ENCODE data around the gene CATSPER4.

DNA sequence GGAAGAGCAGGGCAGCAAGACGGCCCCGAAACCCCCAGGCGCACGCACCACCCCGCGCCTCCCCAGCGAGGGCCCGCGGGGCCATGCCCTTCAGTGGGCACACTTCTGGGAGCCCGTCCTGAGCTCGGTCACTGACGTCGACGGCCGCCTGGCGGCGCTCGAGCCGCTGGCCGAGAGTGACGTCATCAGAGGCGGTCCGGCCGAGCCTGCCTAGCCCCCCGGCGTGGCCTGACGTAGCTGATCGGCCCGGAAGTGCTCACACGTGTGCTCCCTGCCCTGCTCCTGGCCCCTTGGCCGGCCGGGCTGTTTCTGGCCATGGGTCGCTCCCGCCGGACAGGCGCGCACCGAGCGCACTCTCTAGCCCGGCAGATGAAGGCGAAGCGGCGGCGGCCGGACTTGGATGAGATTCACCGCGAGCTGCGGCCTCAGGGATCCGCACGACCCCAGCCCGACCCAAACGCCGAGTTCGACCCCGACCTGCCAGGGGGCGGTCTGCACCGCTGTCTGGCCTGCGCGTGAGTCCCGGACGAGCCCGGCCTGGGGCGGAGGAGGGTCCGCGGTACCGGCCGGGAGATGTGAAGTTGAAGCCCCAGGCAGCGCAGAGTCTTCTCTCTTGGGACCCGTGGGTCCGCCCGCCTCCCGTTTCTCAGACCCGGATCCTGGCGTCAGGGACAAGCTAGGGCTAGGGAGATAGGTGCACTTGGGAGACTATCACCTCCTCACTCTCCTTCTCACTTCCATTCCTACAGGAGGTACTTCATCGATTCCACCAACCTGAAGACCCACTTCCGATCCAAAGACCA is 20.5 kb upstream of the CATSPER4 start, which contains the start of gene ZNF593:
- TF ChIP-seq POLR2AphosphoS5 (IDR thresholded peaks at IDR 0.05; ENCODE audit: low read depth, low read length) (peak; percentile 89), CBX5 (IDR thresholded peaks at IDR 0.05; ENCODE audit: low read depth, low read length) (no peak), CHD2 (IDR thresholded peaks at IDR 0.05; ENCODE audit: low read length) (0 out of 2 replicates have a peak, but pooled peaks have one; percentile 18), ZNF274 (IDR thresholded peaks at IDR 0.05; ENCODE audit: borderline replicate concordance, extremely low read depth, low read length) (no peak), KDM1A (IDR thresholded peaks at IDR 0.05; ENCODE audit: borderline replicate concordance, low read length) (no peak), RAD21 (IDR thresholded peaks at IDR 0.05 in 1 of 2, conservative IDR thresholded peaks at IDR 0.05 in 1 of 2; ENCODE audit: low read depth in 2 of 2, low read length in 2 of 2) (peak; percentile 17 to 41; a peak in 2 of 4 replicates), RNF2 (IDR thresholded peaks at IDR 0.05; ENCODE audit: borderline replicate concordance, low read depth, low read length, missing control alignments, poor library complexity, severe bottlenecking) (no peak)
- TF ChIP-seq, protein P1, sequence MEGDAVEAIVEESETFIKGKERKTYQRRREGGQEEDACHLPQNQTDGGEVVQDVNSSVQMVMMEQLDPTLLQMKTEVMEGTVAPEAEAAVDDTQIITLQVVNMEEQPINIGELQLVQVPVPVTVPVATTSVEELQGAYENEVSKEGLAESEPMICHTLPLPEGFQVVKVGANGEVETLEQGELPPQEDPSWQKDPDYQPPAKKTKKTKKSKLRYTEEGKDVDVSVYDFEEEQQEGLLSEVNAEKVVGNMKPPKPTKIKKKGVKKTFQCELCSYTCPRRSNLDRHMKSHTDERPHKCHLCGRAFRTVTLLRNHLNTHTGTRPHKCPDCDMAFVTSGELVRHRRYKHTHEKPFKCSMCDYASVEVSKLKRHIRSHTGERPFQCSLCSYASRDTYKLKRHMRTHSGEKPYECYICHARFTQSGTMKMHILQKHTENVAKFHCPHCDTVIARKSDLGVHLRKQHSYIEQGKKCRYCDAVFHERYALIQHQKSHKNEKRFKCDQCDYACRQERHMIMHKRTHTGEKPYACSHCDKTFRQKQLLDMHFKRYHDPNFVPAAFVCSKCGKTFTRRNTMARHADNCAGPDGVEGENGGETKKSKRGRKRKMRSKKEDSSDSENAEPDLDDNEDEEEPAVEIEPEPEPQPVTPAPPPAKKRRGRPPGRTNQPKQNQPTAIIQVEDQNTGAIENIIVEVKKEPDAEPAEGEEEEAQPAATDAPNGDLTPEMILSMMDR (IDR thresholded peaks at IDR 0.05; ENCODE audit: control extremely low read depth in 1 of 3, insufficient read depth in 1 of 3, low read depth in 1 of 3, low read length in 3 of 3), result peak in 2 of 3 experiments; percentile 84 to 96; a peak in 3 of 4 replicates

All from H1 (cell line).